Type B pancreatic cell (in vitro differentiated cells): ENCODE results near the gene CDH18. TPM values are rescaled to one million over a fixed set of nuclear protein-coding genes. Genes with fewer than 3 reads are reported as not detected.

Experiments
- DNase-seq: peaks from one replicate; pipeline ENCODE4 v3.0.0; 2021; ENCODE audit warnings: mixed read lengths; ENCODE audit not compliant: unreplicated experiment; ENCODE audit errors: extremely low spot score
- H3K27ac Mint-ChIP-seq: 2 replicates; pipeline ENCODE4 v1.8.0; 2021; ENCODE audit warnings: mild to moderate bottlenecking, mixed read lengths
- H3K27me3 Mint-ChIP-seq: 2 replicates; pipeline ENCODE4 v1.8.0; 2021; ENCODE audit warnings: mixed read lengths
- H3K36me3 Mint-ChIP-seq: 2 replicates; pipeline ENCODE4 v1.8.0; 2021; ENCODE audit warnings: mixed read lengths
- H3K4me1 Mint-ChIP-seq: one replicate; pipeline ENCODE4 v1.8.0; 2021; ENCODE audit warnings: mixed read lengths; ENCODE audit not compliant: unreplicated experiment
- H3K4me3 Mint-ChIP-seq: 2 replicates; pipeline ENCODE4 v1.8.0; 2021; ENCODE audit warnings: mild to moderate bottlenecking, mixed read lengths
- H3K9me3 Mint-ChIP-seq: 2 replicates; pipeline ENCODE4 v1.8.0; 2021; ENCODE audit warnings: mixed read lengths
- CTCF ChIP-seq: fragments of 200-600 bp; sonication (generic); conservative IDR thresholded peaks from 2 replicates; pipeline ENCODE4 v1.5.0; 2021; ENCODE audit warnings: antibody characterized with exemption, mild to moderate bottlenecking
- total RNA-seq: library from RNA; stranded (reverse); gene quantifications from 2 replicates; pipeline ENCODE4 v1.2.1, GENCODE V29; 2021; ENCODE audit warnings: low replicate concordance

The CDH18 gene
- total RNA-seq, 1 donor from 2014 or later = 20.2 TPM

GRCh38 chr5:19498852-19499251, 489.1 kb downstream of the CDH18 start:
- Mint-ChIP-seq H3K27ac (peak overlapping the region; percentile 4), H3K9me3 (no peaks in the 10 kb centered on the region), H3K4me3 (no peak overlapping the region), H3K36me3 (no peaks in the 10 kb centered on the region), H3K27me3 (no peaks in the 10 kb centered on the region), H3K4me1 (no peaks in the 10 kb centered on the region)
- no peak for TF ChIP-seq CTCF
- DNase-seq = no peak

DNA sequence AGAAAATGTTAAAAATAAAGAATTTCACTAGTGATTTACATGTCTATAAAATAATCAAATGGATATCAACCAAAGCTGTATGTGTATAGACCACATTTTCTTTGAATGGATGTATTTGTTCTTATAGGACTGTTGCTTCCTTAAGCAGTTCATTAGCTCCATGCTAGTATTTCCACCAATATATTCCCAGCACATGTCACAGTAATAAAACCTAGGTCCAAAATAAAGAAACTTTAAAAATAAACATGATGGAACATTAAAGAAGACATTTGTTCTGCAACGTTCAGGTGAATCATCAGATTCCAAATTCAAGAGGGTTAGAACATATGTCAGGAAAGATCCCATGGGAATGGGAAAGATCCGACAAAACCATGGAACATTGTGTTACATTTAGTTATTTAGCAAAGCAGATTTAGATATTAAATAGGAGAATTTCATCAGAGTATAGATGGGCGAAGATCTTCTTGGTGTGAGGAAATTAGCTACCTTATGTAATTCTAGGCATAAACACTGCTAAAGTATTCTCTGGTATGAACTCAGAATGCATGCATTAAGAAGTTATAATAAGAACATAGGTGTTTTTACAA, 490.7 kb downstream of the CDH18 start:
- Mint-ChIP-seq H3K9me3 (no peaks in the 10 kb centered on the region), H3K27me3 (no peaks in the 10 kb centered on the region), H3K36me3 (no peaks in the 10 kb centered on the region), H3K4me1 (no peaks in the 10 kb centered on the region), H3K4me3 (no peak overlapping the region), H3K27ac (no peak overlapping the region)
- no peak for TF ChIP-seq CTCF
- DNase-seq = no peak

DNA sequence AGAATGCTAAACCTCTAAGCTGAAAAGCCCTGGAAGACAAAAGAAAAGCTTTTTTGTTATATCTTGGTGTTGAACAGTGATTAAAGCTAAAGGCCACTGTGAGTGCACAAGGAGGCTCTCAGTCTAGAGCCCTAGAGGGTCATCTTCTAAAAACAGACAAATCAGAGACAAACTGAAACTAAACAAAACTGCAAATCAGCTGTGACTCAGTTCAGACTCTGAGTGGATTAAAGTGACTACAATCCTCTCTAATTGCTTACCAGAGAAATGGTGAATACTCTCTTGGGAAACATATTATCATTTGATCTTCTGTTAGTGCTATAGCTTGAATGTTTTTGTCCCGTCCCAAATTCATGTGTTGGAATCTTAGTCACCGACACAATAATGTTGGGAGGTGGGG, 491.9 kb downstream of the CDH18 start:
- TF ChIP-seq CTCF = no peak
- Mint-ChIP-seq H3K9me3 (no peaks in the 10 kb centered on the region), H3K36me3 (no peaks in the 10 kb centered on the region), H3K4me1 (no peaks in the 10 kb centered on the region), H3K27me3 (no peaks in the 10 kb centered on the region), H3K27ac (no peak overlapping the region), H3K4me3 (no peak overlapping the region)
- DNase-seq = no peak

DNA sequence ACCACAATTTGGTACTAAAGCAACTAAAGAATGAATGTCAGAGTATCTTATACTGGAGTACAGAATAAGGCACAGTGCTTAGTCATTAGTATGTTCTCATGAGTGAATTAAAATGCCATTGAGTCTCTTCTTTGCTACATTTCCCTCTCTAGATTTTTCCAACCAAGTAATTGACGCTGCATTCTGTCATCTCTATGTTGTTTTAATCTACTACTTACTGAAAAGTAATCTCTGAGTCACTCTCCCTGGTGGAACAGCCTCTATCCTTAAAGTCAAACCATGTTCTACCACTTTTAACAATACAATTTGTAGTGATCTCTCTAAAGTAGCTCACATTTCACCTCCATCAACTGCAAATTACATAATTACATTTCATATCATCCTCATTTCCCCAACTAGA, 495.1 kb downstream of the CDH18 start:
- no peak overlapping the region for H3K4me3 Mint-ChIP-seq

DNA sequence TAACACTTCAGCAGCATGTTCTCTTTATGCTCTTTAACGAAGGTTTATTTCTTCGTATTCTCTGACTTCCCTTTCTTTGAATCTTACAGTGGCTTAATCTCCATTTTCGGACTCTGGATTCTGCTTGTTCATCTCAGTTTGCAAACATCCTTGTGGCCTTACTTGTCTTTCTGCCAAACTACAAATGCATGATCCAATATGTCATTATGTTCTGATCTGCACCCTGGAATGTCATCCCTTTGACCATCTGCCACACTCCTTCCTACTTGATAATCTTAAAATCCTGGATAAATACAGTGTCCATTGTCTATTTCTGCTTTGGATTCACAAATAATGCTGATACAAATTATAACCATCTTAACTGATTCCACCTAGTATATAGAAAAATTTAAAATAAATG, 499.2 kb downstream of the CDH18 start:
- DNase-seq = no peak
- H3K27me3 Mint-ChIP-seq = no peaks in the 10 kb centered on the region
- H3K27ac Mint-ChIP-seq = no peak overlapping the region
- H3K9me3 Mint-ChIP-seq = no peaks in the 10 kb centered on the region
- TF ChIP-seq CTCF = no peak
- H3K4me3 Mint-ChIP-seq = no peak overlapping the region
- no peaks in the 10 kb centered on the region for H3K36me3 Mint-ChIP-seq
- no peaks in the 10 kb centered on the region for H3K4me1 Mint-ChIP-seq

More for the DNA sequence above, 495.1 kb downstream of the CDH18 start:
- Mint-ChIP-seq H3K4me1 (no peaks in the 10 kb centered on the region), H3K27ac (no peak overlapping the region), H3K36me3 (no peaks in the 10 kb centered on the region), H3K27me3 (no peaks in the 10 kb centered on the region), H3K9me3 (no peaks in the 10 kb centered on the region)
- TF ChIP-seq CTCF = no peak
- no peak for DNase-seq

DNA sequence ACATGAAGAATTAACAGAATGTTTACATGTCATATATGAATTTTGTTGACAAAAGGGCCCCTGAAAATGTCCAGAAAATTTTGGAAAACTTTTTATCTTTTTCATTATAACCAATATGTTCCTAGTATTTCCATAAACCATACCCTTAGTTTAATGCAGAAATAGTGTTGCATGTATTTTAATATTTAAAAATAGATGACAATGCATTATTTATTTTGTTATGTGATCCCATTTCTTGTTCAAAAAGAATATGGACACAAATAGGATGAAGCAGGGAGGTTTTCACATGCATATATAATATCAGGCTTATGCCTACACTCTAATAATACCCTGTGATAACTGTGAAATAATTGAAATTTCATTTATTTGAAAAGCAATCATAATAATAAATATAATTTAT, 500.5 kb downstream of the CDH18 start:
- no peaks in the 10 kb centered on the region for H3K9me3 Mint-ChIP-seq
- TF ChIP-seq CTCF = no peak
- no peak overlapping the region for H3K27ac Mint-ChIP-seq
- no peaks in the 10 kb centered on the region for H3K36me3 Mint-ChIP-seq
- no peaks in the 10 kb centered on the region for H3K4me1 Mint-ChIP-seq
- no peaks in the 10 kb centered on the region for H3K27me3 Mint-ChIP-seq
- H3K4me3 Mint-ChIP-seq = no peak overlapping the region
- no peak for DNase-seq
